Neural cell (in vitro differentiated cells): ENCODE results near the gene ERBB4. TPM values are rescaled to one million over a fixed set of nuclear protein-coding genes. Genes with fewer than 3 reads are reported as not detected.
"Not testable (repeated sequence)": the region's sequence is repeated elsewhere in the genome, so short reads cannot be mapped to it uniquely, and the experiment has no call there.

ENCODE experiments used
- H2AFZ ChIP-seq: fragments of 200-600, 300-800 bp; sonication (generic), shearing (Covaris generic); 2 replicates; pipeline ENCODE4 v1.6.0; 2014; ENCODE audit warnings: low read depth, mild to moderate bottlenecking, antibody characterized with exemption, low read length, moderate library complexity
- H3F3A ChIP-seq: fragments of 200-600 bp; shearing (Covaris generic); 2 replicates; pipeline ENCODE4 v1.6.1; 2016; ENCODE audit warnings: mild to moderate bottlenecking, moderate library complexity, mixed read lengths, antibody characterized with exemption, low read length; ENCODE audit not compliant: insufficient read depth, poor library complexity, severe bottlenecking
- H3K27ac ChIP-seq: fragments of 200-600, 300-800 bp; sonication (generic), shearing (Covaris generic); 2 replicates; pipeline ENCODE4 v1.5.1; 2014; ENCODE audit warnings: mild to moderate bottlenecking, low read length, moderate library complexity
- H3K27me3 ChIP-seq: fragments of 300-800, 200-600 bp; sonication (generic), shearing (Covaris generic); 2 replicates; pipeline ENCODE4 v1.6.0; 2014; ENCODE audit warnings: mild to moderate bottlenecking, low read depth, low read length, moderate library complexity; ENCODE audit not compliant: insufficient read depth
- H3K36me3 ChIP-seq: fragments of 300-800, 200-600 bp; sonication (generic), shearing (Covaris generic); 2 replicates; pipeline ENCODE4 v1.5.1; 2014; ENCODE audit warnings: mild to moderate bottlenecking, antibody characterized with exemption, low read length, moderate library complexity; ENCODE audit not compliant: insufficient read depth
- H3K4me2 ChIP-seq: fragments of 300-800, 200-600 bp; sonication (generic), shearing (Covaris generic); 2 replicates; pipeline ENCODE4 v1.6.0; 2014; ENCODE audit warnings: mild to moderate bottlenecking, low read length
- H3K4me3 ChIP-seq: fragments of 300-800, 200-600 bp; sonication (generic), shearing (Covaris generic); 2 replicates; pipeline ENCODE4 v1.5.1; 2014; ENCODE audit warnings: mild to moderate bottlenecking, low read length, moderate library complexity
- H3K79me2 ChIP-seq: fragments of 200-600 bp; shearing (Covaris generic); replicated peaks from 2 replicates; pipeline ENCODE4 v1.6.0; 2014; ENCODE audit warnings: mild to moderate bottlenecking, low read length, moderate library complexity; ENCODE audit not compliant: insufficient read depth
- H3K9ac ChIP-seq: fragments of 300-800, 200-600 bp; sonication (generic), shearing (Covaris generic); 2 replicates; pipeline ENCODE4 v1.6.1; 2016; ENCODE audit warnings: mild to moderate bottlenecking, low read length, mixed read lengths
- H3K9me2 ChIP-seq: fragments of 200-600 bp; shearing (Covaris generic); 2 replicates; pipeline ENCODE4 v1.6.1; 2016; ENCODE audit warnings: mild to moderate bottlenecking, low read length, mixed read lengths; ENCODE audit not compliant: insufficient read depth
- H3K9me3 ChIP-seq: fragments of 200-600, 300-800 bp; sonication (generic), shearing (Covaris generic); 2 replicates; pipeline ENCODE4 v1.6.1; 2016; ENCODE audit warnings: mild to moderate bottlenecking, mixed run types, low read length, moderate library complexity, mixed read lengths
- H4K20me1 ChIP-seq: fragments of 200-600 bp; shearing (Covaris generic); 2 replicates; pipeline ENCODE4 v1.6.1; 2016; ENCODE audit warnings: mild to moderate bottlenecking, mixed run types; ENCODE audit not compliant: insufficient read depth
- EP300 ChIP-seq: fragments of 450-650 bp; conservative IDR thresholded peaks from 2 replicates; pipeline ENCODE4 v1.6.1; 2014; ENCODE audit warnings: antibody characterized with exemption, mild to moderate bottlenecking, moderate library complexity; ENCODE audit not compliant: poor library complexity, severe bottlenecking
- EZH2 ChIP-seq: fragments of 200-600, 300-800 bp; shearing (Covaris generic), sonication (generic); IDR thresholded peaks from 2 replicates; pipeline ENCODE4 v1.6.1; 2014; ENCODE audit warnings: antibody characterized with exemption, low read length, borderline replicate concordance, mild to moderate bottlenecking; ENCODE audit not compliant: insufficient read depth, poor library complexity, severe bottlenecking
- MXI1 ChIP-seq: fragments of 450-650 bp; conservative IDR thresholded peaks from 2 replicates; pipeline ENCODE4 v1.6.1; 2014; ENCODE audit warnings: antibody characterized with exemption, mild to moderate bottlenecking; ENCODE audit not compliant: poor library complexity, severe bottlenecking
- POLR2AphosphoS5 ChIP-seq: IDR thresholded peaks from 2 replicates; pipeline ENCODE4 v1.6.1; 2012
- RAD21 ChIP-seq: fragments of 450-650 bp; conservative IDR thresholded peaks from 2 replicates; pipeline ENCODE4 v1.6.1; 2014; ENCODE audit warnings: antibody characterized with exemption, mild to moderate bottlenecking, moderate library complexity
- REST ChIP-seq: IDR thresholded peaks from 2 replicates; pipeline ENCODE4 v1.6.1; 2012; ENCODE audit warnings: borderline replicate concordance
- SMC3 ChIP-seq: fragments of 450-650 bp; conservative IDR thresholded peaks from 2 replicates; pipeline ENCODE4 v1.6.1; 2014; ENCODE audit warnings: antibody characterized with exemption, mild to moderate bottlenecking, moderate library complexity; ENCODE audit not compliant: poor library complexity
- TAF1 ChIP-seq: IDR thresholded peaks from 2 replicates; pipeline ENCODE4 v1.6.1; 2012; ENCODE audit warnings: low read depth
- polyA plus RNA-seq: library from polyadenylated mRNA; depleted of rRNA; stranded (reverse); fragments of >200 nt; gene quantifications from 2 replicates; pipeline ENCODE4 v1.2.3, GENCODE V29; 2014
- TF ChIP-seq, protein P1 (sequence below): fragments of 450-650 bp; IDR thresholded peaks from 2 replicates; pipeline ENCODE4 v1.5.1; 2014; ENCODE audit warnings: antibody characterized with exemption, mild to moderate bottlenecking, moderate library complexity; ENCODE audit not compliant: poor library complexity, severe bottlenecking

Gene ERBB4
- polyA plus RNA-seq, 1 donor from 2014 or later, result 0.69 TPM

- no peak overlapping the region for H3K27ac ChIP-seq
- H3K4me3 ChIP-seq, result no peak overlapping the region
Observed at GRCh38 chr2:211534632-211535031, 1004.0 kb downstream of the ERBB4 start.

GRCh38 chr2:211524248-211524647 lies 1014.4 kb downstream of the ERBB4 start:
- not testable (repeated sequence) for H3K9ac ChIP-seq, H3K4me3 ChIP-seq, H3K79me2 ChIP-seq, H3K27ac ChIP-seq, H2AFZ ChIP-seq, H3K4me2 ChIP-seq, H3F3A ChIP-seq, H3K27me3 ChIP-seq, H3K9me2 ChIP-seq, H3K9me3 ChIP-seq, H4K20me1 ChIP-seq, H3K36me3 ChIP-seq

More at GRCh38 chr2:211534632-211535031, 1004.0 kb downstream of the ERBB4 start:
- no peaks in the 10 kb centered on the region for H3K36me3 ChIP-seq
- H3F3A ChIP-seq, result no peaks in the 10 kb centered on the region
- no peak overlapping the region for H3K4me2 ChIP-seq
- H3K9ac ChIP-seq, result no peak overlapping the region
- peak overlapping the region; percentile 37 for H2AFZ ChIP-seq
- H3K27me3 ChIP-seq, result no peaks in the 10 kb centered on the region
- TF ChIP-seq POLR2AphosphoS5, result no peak
- no peak for TF ChIP-seq REST
- TF ChIP-seq MXI1, result no peak
- TF ChIP-seq SMC3, result no peak
- TF ChIP-seq, protein P1, sequence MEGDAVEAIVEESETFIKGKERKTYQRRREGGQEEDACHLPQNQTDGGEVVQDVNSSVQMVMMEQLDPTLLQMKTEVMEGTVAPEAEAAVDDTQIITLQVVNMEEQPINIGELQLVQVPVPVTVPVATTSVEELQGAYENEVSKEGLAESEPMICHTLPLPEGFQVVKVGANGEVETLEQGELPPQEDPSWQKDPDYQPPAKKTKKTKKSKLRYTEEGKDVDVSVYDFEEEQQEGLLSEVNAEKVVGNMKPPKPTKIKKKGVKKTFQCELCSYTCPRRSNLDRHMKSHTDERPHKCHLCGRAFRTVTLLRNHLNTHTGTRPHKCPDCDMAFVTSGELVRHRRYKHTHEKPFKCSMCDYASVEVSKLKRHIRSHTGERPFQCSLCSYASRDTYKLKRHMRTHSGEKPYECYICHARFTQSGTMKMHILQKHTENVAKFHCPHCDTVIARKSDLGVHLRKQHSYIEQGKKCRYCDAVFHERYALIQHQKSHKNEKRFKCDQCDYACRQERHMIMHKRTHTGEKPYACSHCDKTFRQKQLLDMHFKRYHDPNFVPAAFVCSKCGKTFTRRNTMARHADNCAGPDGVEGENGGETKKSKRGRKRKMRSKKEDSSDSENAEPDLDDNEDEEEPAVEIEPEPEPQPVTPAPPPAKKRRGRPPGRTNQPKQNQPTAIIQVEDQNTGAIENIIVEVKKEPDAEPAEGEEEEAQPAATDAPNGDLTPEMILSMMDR, result no peak
- TF ChIP-seq EZH2, result no peak
- TF ChIP-seq RAD21, result no peak
- no peak for TF ChIP-seq EP300
- no peak for TF ChIP-seq TAF1
- H3K79me2 ChIP-seq, result no peaks in the 10 kb centered on the region
- H3K9me2 ChIP-seq, result no peaks in the 10 kb centered on the region
- H4K20me1 ChIP-seq, result no peaks in the 10 kb centered on the region
- H3K9me3 ChIP-seq, result no peaks in the 10 kb centered on the region

GRCh38 chr2:211516537-211516936 lies 1022.1 kb downstream of the ERBB4 start:
- no peaks in the 10 kb centered on the region for H3K27me3 ChIP-seq
- no peaks in the 10 kb centered on the region for H3K79me2 ChIP-seq
- no peaks in the 10 kb centered on the region for H4K20me1 ChIP-seq
- no peak overlapping the region for H3K9ac ChIP-seq
- H3F3A ChIP-seq, result no peaks in the 10 kb centered on the region
- no peaks in the 10 kb centered on the region for H3K9me3 ChIP-seq
- H3K27ac ChIP-seq, result no peak overlapping the region
- TF ChIP-seq SMC3 (no peak), EZH2 (no peak)
- no peaks in the 10 kb centered on the region for H3K9me2 ChIP-seq
- no peak overlapping the region for H2AFZ ChIP-seq
- H3K36me3 ChIP-seq, result no peaks in the 10 kb centered on the region
- no peak overlapping the region for H3K4me3 ChIP-seq
- no peak overlapping the region for H3K4me2 ChIP-seq
